HepG2 (cell line): ENCODE data around the gene CYBRD1. TPM values are rescaled to one million over a fixed set of nuclear protein-coding genes. Genes with fewer than 3 reads are reported as not detected.
A peak's percentile ranks its signal among the peaks of the same experiment; 100 is the strongest.

Source experiments
- ATAC-seq: fragments of 200-7000 bp; cut with Tn5 transposase; 3 replicates; pipeline ENCODE4 v1.9.1; 2020; ENCODE audit warnings: mild to moderate bottlenecking, moderate library complexity
- BruUV-seq: library from RNA; stranded (reverse); fragments of 400-500 nt; replicated peaks from 2 replicates; lab custom pipeline; 2021; lab: Mats Ljungman, UMichigan
- CTCF ChIA-PET: fragments of 300-600 bp; formaldehyde crosslinking; extraction: SDS; loops from one replicate; lab custom pipeline; 2021; ENCODE audit warnings: low total read pairs, inconsistent platforms, low intra/inter-chr PET ratio; lab: Yijun Ruan, JAX
- POLR2A ChIA-PET: fragments of 350-600 bp; sonication (Branson Sonifier 250); formaldehyde crosslinking; loops from one replicate; lab custom pipeline; 2020; ENCODE audit warnings: antibody characterized with exemption, inconsistent platforms; lab: Yijun Ruan, JAX
- DNase-seq: peaks from one replicate; pipeline ENCODE4 v3.0.0-alpha.2; 2015; ENCODE audit warnings: low spot score
- FAIRE-seq: peaks from 3 replicates; lab custom pipeline; 2011; peaks lifted over from hg19 to GRCh38; lab: Jason Lieb, UNC
- H2AFZ ChIP-seq: one replicate; pipeline ENCODE4 v1.6.1; 2011; ENCODE audit warnings: low read length, inconsistent platforms
- H3K27ac ChIP-seq: fragments of 300-600 bp; 3 replicates; pipeline ENCODE4 v1.8.0; 2011; ENCODE audit warnings: mixed run types, mild to moderate bottlenecking, mixed read lengths, low read length, inconsistent platforms; ENCODE audit not compliant: insufficient read depth; ENCODE audit errors: extremely low read length
- H3K27me3 ChIP-seq, 2 experiments: fragments of 200-600 bp in 1 of 2; 2 replicates in 1 of 2; 3 replicates in 1 of 2; pipeline versions ENCODE4 v1.6.0 to v1.8.0; 2011; ENCODE audit warnings: low read length in 2 of 2, mild to moderate bottlenecking in 2 of 2, moderate library complexity in 2 of 2, inconsistent platforms in 1 of 2; ENCODE audit not compliant: insufficient read depth in 2 of 2, control insufficient read depth in 1 of 2
- H3K36me3 ChIP-seq, 2 experiments: fragments of 200-600 bp in 1 of 2; replicated peaks in 1 of 2; 2 replicates in 1 of 2; 3 replicates in 1 of 2; pipeline versions ENCODE4 v1.5.1 to v1.8.0; 2011; ENCODE audit warnings: low read length in 2 of 2, inconsistent platforms in 1 of 2; ENCODE audit not compliant: insufficient read depth in 2 of 2, control insufficient read depth in 1 of 2
- H3K4me1 ChIP-seq: 2 replicates; pipeline ENCODE4 v1.5.1; 2012; ENCODE audit warnings: low read length, inconsistent platforms; ENCODE audit not compliant: insufficient read depth
- H3K4me2 ChIP-seq: 2 replicates; pipeline ENCODE4 v1.6.0; 2011; ENCODE audit warnings: low read depth, low read length, inconsistent platforms
- H3K4me3 ChIP-seq, 3 experiments: fragments of 200-600 bp in 1 of 3; sonication (generic), shearing (Covaris generic) in 1 of 3; replicated peaks in 1 of 3; 2 replicates each; pipeline ENCODE4 v1.5.1; 2011 to 2016; ENCODE audit warnings: low read length in 3 of 3, inconsistent platforms in 2 of 3, low read depth in 2 of 3, mild to moderate bottlenecking in 2 of 3, control low read depth in 1 of 3, mixed read lengths in 1 of 3; ENCODE audit not compliant: insufficient read depth in 1 of 3
- H3K79me2 ChIP-seq: one replicate; pipeline ENCODE4 v1.6.1; 2011; ENCODE audit warnings: low read length, inconsistent platforms; ENCODE audit not compliant: insufficient read depth
- H3K9ac ChIP-seq: 2 replicates; pipeline ENCODE4 v1.6.0; 2011; ENCODE audit warnings: mild to moderate bottlenecking, low read depth, low read length, inconsistent platforms; ENCODE audit not compliant: insufficient read depth
- H3K9me3 ChIP-seq: 2 replicates; pipeline ENCODE4 v1.5.1; 2012; ENCODE audit warnings: mild to moderate bottlenecking, low read length
- H4K20me1 ChIP-seq: 2 replicates; pipeline ENCODE4 v1.6.0; 2011; ENCODE audit warnings: inconsistent platforms, mild to moderate bottlenecking, low read length, moderate library complexity; ENCODE audit not compliant: insufficient read depth
- ATRX ChIP-seq: sonication (generic); formaldehyde crosslinking; IDR thresholded peaks from 2 replicates; pipeline ENCODE4 v1.4.0; 2020; ENCODE audit warnings: missing genetic modification reagents, borderline replicate concordance
- CEBPB ChIP-seq: IDR thresholded peaks from 2 replicates; pipeline ENCODE4 v1.6.1; 2011; ENCODE audit warnings: low read depth, low read length, improper control_type of control experiment, borderline replicate concordance
- FOXP1 ChIP-seq, 2 experiments: fragments of 450-650 bp in 1 of 2; IDR thresholded peaks; 2 replicates each; pipeline ENCODE4 v1.6.1; 2017 to 2018; ENCODE audit warnings: antibody characterized with exemption in 1 of 2
- KDM5B ChIP-seq: sonication (generic); formaldehyde crosslinking; IDR thresholded peaks from 2 replicates; pipeline ENCODE4 v1.4.0; 2020; ENCODE audit warnings: missing genetic modification reagents, mild to moderate bottlenecking, borderline replicate concordance
- KLF12 ChIP-seq: sonication (generic); formaldehyde crosslinking; IDR thresholded peaks from 2 replicates; pipeline ENCODE4 v1.4.0; 2020; ENCODE audit warnings: missing genetic modification reagents, borderline replicate concordance
- MYNN ChIP-seq: sonication (generic); formaldehyde crosslinking; IDR thresholded peaks from 2 replicates; pipeline ENCODE4 v1.4.0; 2020; ENCODE audit warnings: mild to moderate bottlenecking, low read depth, missing genetic modification reagents
- NR3C1 ChIP-seq: sonication (generic); formaldehyde crosslinking; IDR thresholded peaks from 2 replicates; pipeline ENCODE4 v1.4.0; 2020; ENCODE audit warnings: missing genetic modification reagents
- SRSF9 ChIP-seq: fragments of 200-400 bp; formaldehyde crosslinking; IDR thresholded peaks from 2 replicates; pipeline ENCODE4 v1.6.1; 2018; ENCODE audit warnings: borderline replicate concordance, mild to moderate bottlenecking, low read depth, low read length; ENCODE audit not compliant: insufficient read depth, poor library complexity, severe bottlenecking
- TARDBP ChIP-seq: sonication (generic); formaldehyde crosslinking; IDR thresholded peaks from 2 replicates; pipeline ENCODE4 v1.8.0; 2022; ENCODE audit warnings: mild to moderate bottlenecking, missing genetic modification reagents
- THAP8 ChIP-seq: sonication (generic); formaldehyde crosslinking; IDR thresholded peaks from 2 replicates; pipeline ENCODE4 v1.5.1; 2020; ENCODE audit warnings: missing genetic modification reagents, mild to moderate bottlenecking, borderline replicate concordance
- ZKSCAN5 ChIP-seq: sonication (generic); formaldehyde crosslinking; IDR thresholded peaks from 2 replicates; pipeline ENCODE4 v1.5.1; 2020; ENCODE audit warnings: mild to moderate bottlenecking, missing genetic modification reagents
- ZNF337 ChIP-seq: sonication (generic); formaldehyde crosslinking; IDR thresholded peaks from 2 replicates; pipeline ENCODE4 v1.5.1; 2020; ENCODE audit warnings: missing genetic modification reagents, low read depth, mild to moderate bottlenecking, borderline replicate concordance
- ZSCAN29 ChIP-seq: sonication (generic); formaldehyde crosslinking; conservative IDR thresholded peaks from 2 replicates; pipeline ENCODE4 v1.4.0; 2020; ENCODE audit warnings: mild to moderate bottlenecking, missing genetic modification reagents
- ZSCAN9 ChIP-seq: IDR thresholded peaks from 2 replicates; pipeline ENCODE4 v1.6.1; 2016; ENCODE audit warnings: borderline replicate concordance
- whole genome bisulfite sequencing: methylation state at CpG from one replicate; pipeline ENCODE4 v1.1.6; 2017; ENCODE audit warnings: low lambda C conversion rate; 5-methylcytosine and 5-hydroxymethylcytosine counted together
- in situ Hi-C: cut with HindIII; loops from 2 replicates; pipeline ENCODE4 v1.10.0; 2017; ENCODE audit warnings: low pct_unique_long_range_greater_than_20kb; ENCODE audit not compliant: extremely low pct_ligation_motif_present
- intact Hi-C: fragments of 100-400 bp; cut with micrococcal nuclease; formaldehyde crosslinking; loops from one replicate; pipeline ENCODE4 v1.10.0; 2022; ENCODE audit not compliant: unreplicated experiment
- polyA plus RNA-seq, 8 experiments: library from polyadenylated mRNA; depleted of rRNA in 3 of 8; stranded (reverse) in 7 of 8; unstranded in 1 of 8; fragments of >200 nt; fragmentation: Illumina TruSeq in 4 of 8; extraction: Trizol in 4 of 8; gene quantifications; 2 replicates each; pipeline versions ENCODE4 v1.2.1 to v1.2.3, GENCODE V29; 2011 to 2016; ENCODE audit warnings: low read depth in 4 of 8, missing spikeins in 1 of 8, mixed read lengths in 1 of 8; ENCODE audit not compliant: insufficient read depth in 1 of 8
- total RNA-seq, 5 experiments: library from RNA; depleted of rRNA; stranded (reverse); fragments of >200 nt; fragmentation: Illumina TruSeq; extraction: Trizol; gene quantifications; 2 replicates each; pipeline ENCODE4 v1.2.3, GENCODE V29; 2016; ENCODE audit warnings: low read depth in 1 of 5
- TF ChIP-seq, protein P1 (sequence below): sonication (generic); formaldehyde crosslinking; IDR thresholded peaks from 2 replicates; pipeline ENCODE4 v1.4.0; 2020; ENCODE audit warnings: missing genetic modification reagents
- TF ChIP-seq, protein P2 (sequence below): sonication (generic); formaldehyde crosslinking; IDR thresholded peaks from 2 replicates; pipeline ENCODE4 v1.5.1; 2020; ENCODE audit warnings: mild to moderate bottlenecking, missing genetic modification reagents, moderate library complexity

The CYBRD1 gene
- total and polyA plus RNA-seq, 2 of the 13 experiments (the other 11 are each of a cell fraction or from before 2014, with no cell fraction given), result 0.13 to 0.42 TPM

GRCh38 chr2:171478345-171478744 is 43.9 kb upstream of the CYBRD1 start:
- no peak for DNase-seq
- BruUV-seq, result no TSS peak
- CTCF ChIA-PET, result no interaction called here

DNA sequence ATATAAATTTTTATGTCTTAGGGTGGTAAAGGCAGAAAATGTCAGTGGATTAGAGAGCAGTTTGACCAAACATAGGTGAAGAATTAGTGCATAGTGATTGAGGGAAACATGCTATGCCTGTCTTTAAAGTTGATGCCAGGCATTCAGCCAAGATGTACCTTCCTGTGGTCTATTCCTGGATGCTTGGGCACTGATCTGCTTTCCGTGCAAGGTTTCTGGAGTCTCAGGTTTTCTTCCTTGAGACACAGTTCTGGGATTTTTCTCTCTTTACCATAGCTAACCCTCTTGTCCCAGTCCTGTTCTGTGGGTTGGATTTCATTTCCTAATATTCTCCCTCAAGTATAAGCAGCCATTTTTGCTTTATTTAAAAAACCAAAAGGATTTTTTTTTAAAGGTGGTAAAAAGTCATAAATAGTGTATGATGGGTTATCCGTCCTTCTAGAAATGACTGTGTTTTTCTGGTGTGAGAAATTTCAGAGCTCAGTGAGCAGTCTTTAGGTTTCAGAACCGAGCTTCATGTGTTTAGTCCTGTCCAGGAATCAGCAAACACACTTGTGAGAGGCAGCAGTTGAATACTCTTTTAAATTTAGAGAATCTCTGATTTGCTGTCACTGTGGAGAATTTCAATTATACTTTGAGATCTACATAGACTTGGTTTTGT is 43.0 kb upstream of the CYBRD1 start:
- H3K9ac ChIP-seq, result no peak overlapping the region
- no peak overlapping the region for H3K4me2 ChIP-seq
- H3K4me3 ChIP-seq, result no peak overlapping the region
- no peaks in the 10 kb centered on the region for H3K79me2 ChIP-seq
- intact Hi-C loops, result no loop called here
- H2AFZ ChIP-seq, result no peak overlapping the region
- POLR2A ChIA-PET, result no interaction called here
- no peaks in the 10 kb centered on the region for H3K9me3 ChIP-seq
- no peak overlapping the region for H3K27ac ChIP-seq
- peaks cover 6 to 45% of the 10 kb centered on the region in 2 experiments; a peak in 4 of 5 replicates for H3K36me3 ChIP-seq
- CTCF ChIA-PET, result no interaction called here
- ATAC-seq, result no peak
- FAIRE-seq, result peak; percentile 23
- no TSS peak for BruUV-seq
- WGBS, result 96% methylated on average over 3 of the region's 3 CpGs
- in situ Hi-C loops, result no loop called here
- peaks cover 15% of the 10 kb centered on the region for H3K4me1 ChIP-seq
- no peak for DNase-seq
- H3K27me3 ChIP-seq, result no peaks in the 10 kb centered on the region
- H4K20me1 ChIP-seq, result no peaks in the 10 kb centered on the region
- TF ChIP-seq, protein P1, sequence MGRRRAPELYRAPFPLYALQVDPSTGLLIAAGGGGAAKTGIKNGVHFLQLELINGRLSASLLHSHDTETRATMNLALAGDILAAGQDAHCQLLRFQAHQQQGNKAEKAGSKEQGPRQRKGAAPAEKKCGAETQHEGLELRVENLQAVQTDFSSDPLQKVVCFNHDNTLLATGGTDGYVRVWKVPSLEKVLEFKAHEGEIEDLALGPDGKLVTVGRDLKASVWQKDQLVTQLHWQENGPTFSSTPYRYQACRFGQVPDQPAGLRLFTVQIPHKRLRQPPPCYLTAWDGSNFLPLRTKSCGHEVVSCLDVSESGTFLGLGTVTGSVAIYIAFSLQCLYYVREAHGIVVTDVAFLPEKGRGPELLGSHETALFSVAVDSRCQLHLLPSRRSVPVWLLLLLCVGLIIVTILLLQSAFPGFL, result no peak
- TF ChIP-seq KDM5B (CRISPR knock-in tag) (no peak), THAP8 (CRISPR knock-in tag) (no peak), TARDBP (CRISPR knock-in tag) (no peak), ZSCAN9 (CRISPR knock-in tag) (no peak), SRSF9 (no peak), CEBPB (no peak)
- TF ChIP-seq, protein P2, sequence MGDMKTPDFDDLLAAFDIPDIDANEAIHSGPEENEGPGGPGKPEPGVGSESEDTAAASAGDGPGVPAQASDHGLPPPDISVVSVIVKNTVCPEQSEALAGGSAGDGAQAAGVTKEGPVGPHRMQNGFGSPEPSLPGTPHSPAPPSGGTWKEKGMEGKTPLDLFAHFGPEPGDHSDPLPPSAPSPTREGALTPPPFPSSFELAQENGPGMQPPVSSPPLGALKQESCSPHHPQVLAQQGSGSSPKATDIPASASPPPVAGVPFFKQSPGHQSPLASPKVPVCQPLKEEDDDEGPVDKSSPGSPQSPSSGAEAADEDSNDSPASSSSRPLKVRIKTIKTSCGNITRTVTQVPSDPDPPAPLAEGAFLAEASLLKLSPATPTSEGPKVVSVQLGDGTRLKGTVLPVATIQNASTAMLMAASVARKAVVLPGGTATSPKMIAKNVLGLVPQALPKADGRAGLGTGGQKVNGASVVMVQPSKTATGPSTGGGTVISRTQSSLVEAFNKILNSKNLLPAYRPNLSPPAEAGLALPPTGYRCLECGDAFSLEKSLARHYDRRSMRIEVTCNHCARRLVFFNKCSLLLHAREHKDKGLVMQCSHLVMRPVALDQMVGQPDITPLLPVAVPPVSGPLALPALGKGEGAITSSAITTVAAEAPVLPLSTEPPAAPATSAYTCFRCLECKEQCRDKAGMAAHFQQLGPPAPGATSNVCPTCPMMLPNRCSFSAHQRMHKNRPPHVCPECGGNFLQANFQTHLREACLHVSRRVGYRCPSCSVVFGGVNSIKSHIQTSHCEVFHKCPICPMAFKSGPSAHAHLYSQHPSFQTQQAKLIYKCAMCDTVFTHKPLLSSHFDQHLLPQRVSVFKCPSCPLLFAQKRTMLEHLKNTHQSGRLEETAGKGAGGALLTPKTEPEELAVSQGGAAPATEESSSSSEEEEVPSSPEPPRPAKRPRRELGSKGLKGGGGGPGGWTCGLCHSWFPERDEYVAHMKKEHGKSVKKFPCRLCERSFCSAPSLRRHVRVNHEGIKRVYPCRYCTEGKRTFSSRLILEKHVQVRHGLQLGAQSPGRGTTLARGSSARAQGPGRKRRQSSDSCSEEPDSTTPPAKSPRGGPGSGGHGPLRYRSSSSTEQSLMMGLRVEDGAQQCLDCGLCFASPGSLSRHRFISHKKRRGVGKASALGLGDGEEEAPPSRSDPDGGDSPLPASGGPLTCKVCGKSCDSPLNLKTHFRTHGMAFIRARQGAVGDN (CRISPR knock-in tag), result no peak

More at GRCh38 chr2:171478345-171478744, 43.9 kb upstream of the CYBRD1 start:
- no peaks in the 10 kb centered on the region for H3K9me3 ChIP-seq
- no peak overlapping the region for H3K4me3 ChIP-seq
- in situ Hi-C loops, result no loop called here
- 98% methylated on average over 1 of the region's 1 CpG for WGBS
- ATAC-seq, result no peak
- peaks cover 15% of the 10 kb centered on the region for H3K4me1 ChIP-seq
- no peak overlapping the region for H2AFZ ChIP-seq
- no peaks in the 10 kb centered on the region for H3K79me2 ChIP-seq
- H3K4me2 ChIP-seq, result no peak overlapping the region
- POLR2A ChIA-PET, result no interaction called here
- peaks cover 7 to 55% of the 10 kb centered on the region in 2 experiments; a peak in 4 of 5 replicates for H3K36me3 ChIP-seq
- H3K9ac ChIP-seq, result no peak overlapping the region
- no peaks in the 10 kb centered on the region for H4K20me1 ChIP-seq
- no peak for TF ChIP-seq FOXP1 (IDR thresholded peaks at IDR 0.05)
- TF ChIP-seq FOXP1 (CRISPR knock-in tag; IDR thresholded peaks at IDR 0.05), result no peak
- no peak for TF ChIP-seq KLF12
- no peak for TF ChIP-seq ZSCAN29 (CRISPR knock-in tag)
- no peak for TF ChIP-seq ZNF337 (CRISPR knock-in tag)
- TF ChIP-seq NR3C1 (CRISPR knock-in tag), result no peak
- no peak for TF ChIP-seq ATRX (CRISPR knock-in tag)
- TF ChIP-seq MYNN (CRISPR knock-in tag), result no peak
- TF ChIP-seq ZKSCAN5 (CRISPR knock-in tag), result no peak
- no peak overlapping the region for H3K27ac ChIP-seq
- intact Hi-C loops, result no loop called here
- no peaks in the 10 kb centered on the region for H3K27me3 ChIP-seq
- no peak for FAIRE-seq
